Adrenal gland (tissue), 12 donors: ENCODE measurements around the gene MPG. TPM values are rescaled to one million over a fixed set of nuclear protein-coding genes. Genes with fewer than 3 reads are reported as not detected.

Experiments used
- DNase-seq, 7 donors: peaks; one replicate each; pipeline ENCODE4 v3.0.0-alpha.2; 2019 to 2020
- H3K27ac ChIP-seq, 5 donors: fragments of 200-600 bp; sonication (generic) in 4 of 5; 1 replicate in 3 of 5; 2 replicates in 2 of 5; pipeline versions ENCODE4 v1.5.1 to v1.8.0; 2016 to 2020; ENCODE audit warnings: mild to moderate bottlenecking in 1 of 5
- H3K27me3 ChIP-seq: fragments of 200-600 bp; 2 replicates; pipeline ENCODE4 v1.8.0; 2021
- H3K36me3 ChIP-seq, 2 donors: fragments of 200-600 bp; replicated peaks in 1 of 2; 1 replicate in 1 of 2; 2 replicates in 1 of 2; pipeline versions ENCODE4 v1.5.1 to v1.8.0; 2018 to 2022
- H3K4me1 ChIP-seq, 2 donors: fragments of 200-600 bp; replicated peaks in 1 of 2; 1 replicate in 1 of 2; 2 replicates in 1 of 2; pipeline versions ENCODE4 v1.5.1 to v1.8.0; 2018 to 2021
- H3K4me3 ChIP-seq, 4 donors: fragments of 200-600 bp; sonication (generic) in 3 of 4; one replicate each; pipeline ENCODE4 v1.5.1; 2016 to 2018
- H3K9me3 ChIP-seq, 3 donors: fragments of 200-600 bp; sonication (generic) in 1 of 3; replicated peaks in 1 of 3; 1 replicate in 2 of 3; 2 replicates in 1 of 3; pipeline versions ENCODE4 v1.5.1 to v1.8.0; 2016 to 2021
- CTCF ChIP-seq, 6 experiments: fragments of 450-650 bp in 4 of 6; fragments of 200-600 bp in 2 of 6; sonication (generic) in 1 of 6; IDR thresholded peaks; 1 replicate in 5 of 6; 2 replicates in 1 of 6; pipeline versions ENCODE4 v1.5.1 to v1.8.0; 2016 to 2021; ENCODE audit warnings: antibody characterized with exemption in 6 of 6, mild to moderate bottlenecking in 2 of 6, moderate library complexity in 1 of 6
- POLR2A ChIP-seq, 2 donors: fragments of 450-650 bp; IDR thresholded peaks; one replicate each; pipeline ENCODE4 v1.6.1; 2017; ENCODE audit warnings: antibody characterized with exemption in 2 of 2, mild to moderate bottlenecking in 2 of 2, moderate library complexity in 1 of 2
- WGBS, 4 donors: extraction: QIAGEN DNeasy Blood & Tissue Kit in 2 of 4; methylation state at CpG; one replicate each; pipeline versions ENCODE4 v1.1.5 to v1.1.7; 2013 to 2017; 5-methylcytosine and 5-hydroxymethylcytosine counted together
- intact Hi-C, 2 donors: fragments of 100-400 bp; cut with DNase I; formaldehyde crosslinking; loops; one replicate each; pipeline versions ENCODE4 v1.14.1 to v1.15.0; 2022 to 2023
- polyA plus RNA-seq, 3 donors: library from polyadenylated mRNA; stranded (reverse); fragments of 200-250 nt in 2 of 3; fragments of 350-450 nt in 1 of 3; fragmentation: Illumina TruSeq in 1 of 3; extraction: RNeasy Lipid Tissue Mini Kit (QIAGEN cat#74804) in 1 of 3; gene quantifications; one replicate each; pipeline ENCODE4 v1.2.3, GENCODE V29; 2013 to 2014
- total RNA-seq, 9 donors: library from RNA; depleted of rRNA in 4 of 9; stranded (reverse); fragments of >200 nt in 4 of 9; fragments of 120-200 nt in 1 of 9; fragmentation: NEBNext Ultra II Directional in 1 of 9; extraction: Animal tissue kit (Norgen Biotek cat#: 25700) in 1 of 9; gene quantifications; one replicate each; pipeline versions ENCODE4 v1.1.0 to v1.2.4, GENCODE V29; 2013 to 2023
- donor health status: healthy with polysubstance abuse.
- donor health status: Bipolar disorder and iron deficiency.
- donor health status: DM: yes; HTN: yes; CAD: no.
- donor health status: DM: no; HTN: no; CAD: no.
- donor health status: DM: no; HTN: no; CAD: no.
- donor health status: DM: yes; HTN: yes; CAD: no.

Gene MPG
- total and polyA plus RNA-seq, 12 donors, result 5.0 to 207 (median 91.3) TPM

DNA sequence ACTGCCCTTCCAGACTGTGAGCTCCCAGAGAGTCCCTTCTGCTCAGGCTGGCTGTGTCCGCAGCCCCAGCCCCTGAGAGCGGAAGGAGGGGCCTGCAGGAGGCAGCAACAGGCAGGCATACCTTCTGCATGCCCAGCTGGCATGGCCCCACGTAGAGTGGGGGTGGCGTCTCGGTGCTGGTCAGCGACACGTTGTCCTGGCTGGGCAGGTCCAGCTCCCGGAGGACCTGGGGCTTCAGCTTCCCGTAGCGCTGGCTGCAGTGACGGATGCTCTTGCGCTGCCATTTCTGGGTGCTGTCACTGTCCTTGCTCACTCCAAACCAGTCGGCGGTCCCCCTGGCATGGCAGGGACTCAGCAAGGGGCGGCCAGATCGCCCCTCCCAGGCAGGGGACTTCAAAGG lies 14.6 kb upstream of the MPG start:
- no peaks in the 10 kb centered on the region for H3K27me3 ChIP-seq
- DNase-seq, result no peak
- H3K27ac ChIP-seq, result no peak overlapping the region
- intact Hi-C loops, result no loop called here
- TF ChIP-seq CTCF (IDR thresholded peaks at IDR 0.05) (no peak), POLR2A (IDR thresholded peaks at IDR 0.05) (no peak)
- no peaks in the 10 kb centered on the region for H3K4me1 ChIP-seq
- H3K4me3 ChIP-seq, result no peak overlapping the region
- H3K9me3 ChIP-seq, result no peaks in the 10 kb centered on the region
- WGBS, 4 donors, result 91 to 93% (median 92%) methylated on average over 14 to 16 of the region's 16 CpGs; no CpG with 5 or more reads in 1 of the 4 donors
- H3K36me3 ChIP-seq, result peaks cover 0 to 11% of the 10 kb centered on the region in 2 donors

DNA sequence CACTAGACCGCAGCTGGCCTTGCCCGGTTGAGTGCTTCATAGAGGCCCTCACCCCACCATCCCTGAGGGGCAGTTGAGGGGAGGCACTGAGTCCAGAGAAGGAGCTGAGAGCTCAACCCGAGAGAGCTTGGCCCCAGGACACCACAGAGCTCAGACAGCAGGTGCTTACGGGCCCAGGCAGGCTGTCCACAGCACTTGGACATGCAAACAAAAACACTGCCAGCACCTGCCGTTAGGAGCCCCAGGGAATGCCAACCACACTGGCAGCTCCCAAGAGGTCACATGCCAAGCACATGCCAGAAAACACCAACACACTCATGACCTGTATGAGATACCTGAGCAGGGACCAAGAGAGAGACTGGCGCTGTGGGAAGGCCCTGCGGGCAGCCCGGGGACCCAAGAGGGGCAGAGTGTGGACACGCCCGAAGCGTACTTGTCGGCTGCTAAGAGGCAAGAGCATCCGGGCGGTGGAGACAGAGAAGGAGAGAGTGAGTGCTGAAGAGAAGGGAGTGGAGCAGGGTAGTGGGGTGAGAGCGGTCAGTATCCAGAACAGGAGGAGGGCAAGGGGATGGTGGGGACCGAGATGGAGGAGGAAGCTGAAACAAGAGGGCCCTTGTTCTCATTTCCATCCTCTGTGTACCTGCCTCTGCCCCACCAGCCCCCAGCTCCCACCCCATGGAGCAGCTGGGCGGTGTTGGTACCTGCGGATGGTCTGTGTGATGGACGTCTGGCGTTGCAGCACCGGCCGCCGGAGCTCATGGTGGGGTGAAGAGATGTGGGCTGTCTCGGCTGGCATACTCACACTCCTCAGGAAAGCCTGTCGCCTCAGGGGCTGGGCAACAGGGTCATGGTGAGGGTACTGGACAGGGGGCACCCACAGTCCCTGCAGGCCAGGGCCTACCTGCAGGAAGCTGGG lies 13.8 kb upstream of the MPG start:
- TF ChIP-seq POLR2A (IDR thresholded peaks at IDR 0.05) (no peak), CTCF (IDR thresholded peaks at IDR 0.05) (no peak)
- H3K4me3 ChIP-seq, result no peak overlapping the region
- no peak overlapping the region for H3K27ac ChIP-seq
- WGBS, 4 donors, result 91 to 94% (median 92%) methylated on average over 12 to 25 of the region's 25 CpGs
- no peaks in the 10 kb centered on the region for H3K4me1 ChIP-seq
- no peak for DNase-seq
- H3K36me3 ChIP-seq, result peaks cover 0 to 10% of the 10 kb centered on the region in 2 donors
- H3K27me3 ChIP-seq, result no peaks in the 10 kb centered on the region
- intact Hi-C loops, result no loop called here
- no peaks in the 10 kb centered on the region for H3K9me3 ChIP-seq

DNA sequence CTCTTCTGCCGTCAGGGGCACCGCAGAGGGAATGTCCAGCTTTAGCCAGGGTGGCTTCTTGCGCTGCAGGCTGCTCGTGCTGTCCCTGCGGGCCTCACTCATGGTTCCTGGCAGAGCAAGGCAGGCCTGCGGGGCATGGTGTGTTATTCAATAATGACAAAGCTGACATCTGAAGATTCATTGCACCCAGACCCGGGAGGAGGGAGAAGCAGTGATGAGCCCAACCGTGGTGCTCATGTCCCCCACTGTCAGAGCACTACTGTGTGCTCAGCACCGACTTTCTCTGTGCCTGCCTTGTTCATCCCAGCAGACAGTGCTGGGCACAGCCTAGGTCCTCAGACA lies 13.1 kb upstream of the MPG start:
- Histone ChIP-seq H3K4me3 (no peak overlapping the region), H3K27me3 (no peaks in the 10 kb centered on the region), H3K27ac (no peak overlapping the region), H3K36me3 (peaks cover 0 to 5% of the 10 kb centered on the region in 2 donors), H3K4me1 (no peaks in the 10 kb centered on the region), H3K9me3 (no peaks in the 10 kb centered on the region)
- intact Hi-C loops, result no loop called here
- no peak for DNase-seq
- TF ChIP-seq POLR2A (IDR thresholded peaks at IDR 0.05), result no peak
- no peak for TF ChIP-seq CTCF (IDR thresholded peaks at IDR 0.05)
- 0 to 77% (median 72%) methylated on average over 1 to 9 of the region's 9 CpGs for WGBS, 4 donors

GRCh38 chr16:65745-66144 lies 12.3 kb upstream of the MPG start:
- Histone ChIP-seq H3K27me3 (no peaks in the 10 kb centered on the region), H3K4me3 (no peak overlapping the region), H3K9me3 (no peaks in the 10 kb centered on the region), H3K36me3 (peaks cover 0 to 5% of the 10 kb centered on the region in 2 donors), H3K4me1 (no peaks in the 10 kb centered on the region), H3K27ac (no peak overlapping the region)
- peak; percentile 79 to 99 (median 98) for TF ChIP-seq CTCF (IDR thresholded peaks at IDR 0.05)
- TF ChIP-seq POLR2A (IDR thresholded peaks at IDR 0.05), result no peak
- DNase-seq, result peak; percentile 80 to 93 (median 90)
- intact Hi-C loops, result loop anchor here in 1 of 2 donors (2.0 kb wide), 1 partner anchor 31 kb away; no protein-coding TSS in a partner anchor
- WGBS, 4 donors, result 0 to 25% (median 19%) methylated on average over 2 to 17 of the region's 17 CpGs
